ENCODE results near the gene SLC16A10.
"Not testable (repeated sequence)": the region's sequence is repeated elsewhere in the genome, so short reads cannot be mapped to it uniquely, and the experiment has no call there.

Gene SLC16A10

DNA sequence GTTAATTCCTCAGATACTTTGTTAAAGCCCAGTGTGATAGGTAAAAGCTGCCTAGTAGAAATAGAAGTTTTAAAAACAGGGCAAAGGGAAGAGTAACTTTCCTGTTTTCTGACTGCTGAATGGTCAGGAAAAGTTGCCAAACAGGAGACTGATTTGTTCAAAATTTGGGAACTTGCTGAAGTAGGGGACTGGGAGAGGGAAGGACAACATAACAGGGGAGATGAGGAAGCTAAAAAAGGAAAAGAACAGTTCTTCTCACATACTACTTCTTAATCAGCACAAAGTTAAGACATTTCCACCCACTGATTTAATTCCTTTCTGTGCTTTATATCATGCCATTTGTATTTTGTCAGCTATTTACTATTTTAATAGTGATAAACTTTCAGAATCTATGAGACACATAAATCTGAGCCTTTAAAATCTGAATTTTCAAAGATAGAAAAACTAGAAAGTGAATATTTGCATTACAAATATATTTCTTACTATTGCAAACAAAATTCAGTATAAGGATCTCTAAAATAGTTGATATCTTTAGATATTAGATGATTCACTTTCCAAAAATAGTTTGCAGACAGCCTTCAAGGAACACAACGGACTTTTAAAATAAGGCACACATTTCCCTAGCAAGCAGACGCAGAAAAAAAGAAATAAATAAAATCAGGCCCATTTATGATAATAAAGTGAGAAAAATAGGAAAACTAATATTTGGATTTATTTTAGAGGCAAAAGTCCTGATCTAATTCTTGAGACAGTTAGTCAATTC, 36.9 kb upstream of the SLC16A10 start:
- TF ChIP-seq CTCF (conservative IDR thresholded peaks at IDR 0.05; ENCODE audit: low read depth, low read length), result no peak
- Histone ChIP-seq H4K20me1 (ENCODE audit: insufficient read depth) (no peaks in the 10 kb centered on the region), H3K79me2 (ENCODE audit: insufficient read depth, low read depth) (no peaks in the 10 kb centered on the region), H3K27me3 (ENCODE audit: insufficient read depth, low read depth) (no peaks in the 10 kb centered on the region), H3K9ac (no peak overlapping the region), H2AFZ (ENCODE audit: low read depth) (no peak overlapping the region), H3K4me3 (IDR thresholded peaks at IDR 0.05; ENCODE audit: insufficient read depth, low read depth, low read length) (no peak overlapping the region), H3K36me3 (ENCODE audit: insufficient read depth) (no peaks in the 10 kb centered on the region), H3K4me2 (no peak overlapping the region), H3K4me1 (ENCODE audit: low read depth, poor library complexity, severe bottlenecking) (no peaks in the 10 kb centered on the region), H3K27ac (no peak overlapping the region)

- Histone ChIP-seq H3K9ac (no peak overlapping the region), H3K79me2 (ENCODE audit: insufficient read depth, low read depth) (no peaks in the 10 kb centered on the region), H2AFZ (ENCODE audit: low read depth) (no peak overlapping the region), H3K4me2 (no peak overlapping the region), H4K20me1 (ENCODE audit: insufficient read depth) (no peaks in the 10 kb centered on the region), H3K4me3 (IDR thresholded peaks at IDR 0.05; ENCODE audit: insufficient read depth, low read depth, low read length) (no peak overlapping the region), H3K27me3 (ENCODE audit: insufficient read depth, low read depth) (no peaks in the 10 kb centered on the region), H3K36me3 (ENCODE audit: insufficient read depth) (no peaks in the 10 kb centered on the region), H3K4me1 (ENCODE audit: low read depth, poor library complexity, severe bottlenecking) (no peaks in the 10 kb centered on the region), H3K27ac (no peak overlapping the region)
- TF ChIP-seq CTCF (conservative IDR thresholded peaks at IDR 0.05; ENCODE audit: low read depth, low read length), result no peak
Measured at GRCh38 chr6:111052171-111052570, 35.1 kb upstream of the SLC16A10 start.

- Histone ChIP-seq H3K4me2 (no peak overlapping the region), H3K9ac (no peak overlapping the region), H3K4me3 (IDR thresholded peaks at IDR 0.05; ENCODE audit: insufficient read depth, low read depth, low read length) (no peak overlapping the region), H3K36me3 (ENCODE audit: insufficient read depth) (no peaks in the 10 kb centered on the region), H2AFZ (ENCODE audit: low read depth) (no peak overlapping the region), H3K4me1 (ENCODE audit: low read depth, poor library complexity, severe bottlenecking) (no peaks in the 10 kb centered on the region), H3K79me2 (ENCODE audit: insufficient read depth, low read depth) (no peaks in the 10 kb centered on the region), H4K20me1 (ENCODE audit: insufficient read depth) (no peaks in the 10 kb centered on the region), H3K27me3 (ENCODE audit: insufficient read depth, low read depth) (no peaks in the 10 kb centered on the region), H3K27ac (no peak overlapping the region)
- TF ChIP-seq CTCF (conservative IDR thresholded peaks at IDR 0.05; ENCODE audit: low read depth, low read length), result peak; percentile 83
Measured at GRCh38 chr6:111057074-111057752, 30.1 kb upstream of the SLC16A10 start.

- Histone ChIP-seq H4K20me1 (ENCODE audit: insufficient read depth) (no peaks in the 10 kb centered on the region), H3K79me2 (ENCODE audit: insufficient read depth, low read depth) (no peaks in the 10 kb centered on the region), H3K4me3 (IDR thresholded peaks at IDR 0.05; ENCODE audit: insufficient read depth, low read depth, low read length) (no peak overlapping the region), H2AFZ (ENCODE audit: low read depth) (no peak overlapping the region), H3K27me3 (ENCODE audit: insufficient read depth, low read depth) (no peaks in the 10 kb centered on the region), H3K9ac (no peak overlapping the region), H3K4me2 (no peak overlapping the region), H3K36me3 (ENCODE audit: insufficient read depth) (no peaks in the 10 kb centered on the region), H3K27ac (no peak overlapping the region), H3K4me1 (ENCODE audit: low read depth, poor library complexity, severe bottlenecking) (no peaks in the 10 kb centered on the region)
- no peak for TF ChIP-seq CTCF (conservative IDR thresholded peaks at IDR 0.05; ENCODE audit: low read depth, low read length)
Measured at GRCh38 chr6:111061508-111061907, 25.8 kb upstream of the SLC16A10 start.

DNA sequence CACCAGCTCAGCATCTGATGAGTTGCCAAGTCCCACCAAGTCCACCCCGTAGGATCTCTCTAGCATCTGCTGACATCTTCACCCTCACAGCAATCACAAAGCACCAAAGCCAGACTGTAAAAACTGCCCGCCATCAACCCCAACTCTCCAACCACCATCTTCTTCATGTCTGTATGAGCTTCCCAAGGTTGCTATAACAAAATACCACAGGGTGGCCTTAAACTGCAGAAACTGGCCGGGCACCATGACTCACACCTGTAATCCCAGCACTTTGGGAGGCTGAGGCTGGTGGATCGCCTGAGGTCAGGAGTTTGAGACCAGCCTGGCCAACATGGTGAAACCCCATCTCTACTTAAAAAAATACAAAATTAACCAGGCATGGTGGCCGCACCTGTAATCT, 25.3 kb upstream of the SLC16A10 start:
- not testable (repeated sequence) for H3K27ac ChIP-seq; H3K36me3 ChIP-seq (ENCODE audit: insufficient read depth); H3K9ac ChIP-seq; H3K4me1 ChIP-seq (ENCODE audit: low read depth, poor library complexity, severe bottlenecking); H3K4me2 ChIP-seq; H3K27me3 ChIP-seq (ENCODE audit: insufficient read depth, low read depth); H3K4me3 ChIP-seq (IDR thresholded peaks at IDR 0.05; ENCODE audit: insufficient read depth, low read depth, low read length); H3K79me2 ChIP-seq (ENCODE audit: insufficient read depth, low read depth); H4K20me1 ChIP-seq (ENCODE audit: insufficient read depth); H2AFZ ChIP-seq (ENCODE audit: low read depth)

- H3K4me1 ChIP-seq (ENCODE audit: low read depth, poor library complexity, severe bottlenecking); H4K20me1 ChIP-seq (ENCODE audit: insufficient read depth); H3K79me2 ChIP-seq (ENCODE audit: insufficient read depth, low read depth); H3K4me2 ChIP-seq; H2AFZ ChIP-seq (ENCODE audit: low read depth); H3K27ac ChIP-seq; H3K36me3 ChIP-seq (ENCODE audit: insufficient read depth); H3K9ac ChIP-seq; H3K4me3 ChIP-seq (IDR thresholded peaks at IDR 0.05; ENCODE audit: insufficient read depth, low read depth, low read length); H3K27me3 ChIP-seq (ENCODE audit: insufficient read depth, low read depth): not testable (repeated sequence)
Measured at GRCh38 chr6:111062860-111063259, 24.4 kb upstream of the SLC16A10 start.
